ENCODE data around the gene IQUB.

IQUB gene

GRCh38 chr7:123569352-123570010, 35.1 kb upstream of the IQUB start:
- no peak for TF ChIP-seq CTCF (IDR thresholded peaks at IDR 0.05; ENCODE audit: low read depth, low read length, missing control alignments)
- H3K4me3 ChIP-seq (ENCODE audit: low read depth, low read length) = no peak overlapping the region
- H3K27ac ChIP-seq = no peak overlapping the region
- no peaks in the 10 kb centered on the region for H3K36me3 ChIP-seq (replicated peaks)
- in situ Hi-C loops (cut with HindIII; ENCODE audit: low pct_ligation_motif_present, low sequenced_read_pairs) = no loop called here
- no peaks in the 10 kb centered on the region for H3K27me3 ChIP-seq (replicated peaks)
- DNase-seq = no peak

- Histone ChIP-seq H3K27me3 (replicated peaks) (no peaks in the 10 kb centered on the region), H3K4me3 (ENCODE audit: low read depth, low read length) (no peak overlapping the region), H3K36me3 (replicated peaks) (no peaks in the 10 kb centered on the region), H3K27ac (no peak overlapping the region)
- no peak for DNase-seq
- TF ChIP-seq CTCF (IDR thresholded peaks at IDR 0.05; ENCODE audit: low read depth, low read length, missing control alignments) = no peak
- in situ Hi-C loops (cut with HindIII; ENCODE audit: low pct_ligation_motif_present, low sequenced_read_pairs) = no loop called here
Observed at GRCh38 chr7:123562121-123562520, 27.7 kb upstream of the IQUB start.

- no peak for TF ChIP-seq CTCF (IDR thresholded peaks at IDR 0.05; ENCODE audit: low read depth, low read length, missing control alignments)
- no peak for DNase-seq
- Histone ChIP-seq H3K36me3 (replicated peaks) (no peaks in the 10 kb centered on the region), H3K4me3 (ENCODE audit: low read depth, low read length) (peak overlapping the region; percentile 87), H3K27ac (peak overlapping the region; percentile 84), H3K27me3 (replicated peaks) (no peaks in the 10 kb centered on the region)
- in situ Hi-C loops (cut with HindIII; ENCODE audit: low pct_ligation_motif_present, low sequenced_read_pairs) = no loop called here
Observed at GRCh38 chr7:123558289-123558874, 24.0 kb upstream of the IQUB start.

- in situ Hi-C loops (cut with HindIII; ENCODE audit: low pct_ligation_motif_present, low sequenced_read_pairs) = no loop called here
- peak within 1 kb of the TSS; percentile 87 for H3K4me3 ChIP-seq (ENCODE audit: low read depth, low read length)
Observed at GRCh38 chr7:123557398-123558288, 23.2 kb upstream of the IQUB start, which contains the start of gene NDUFA5. Gene NDUFA5 (minus strand): TSS chr7:123557818. CDS start chr7:123557795, 23 bp downstream.

GRCh38 chr7:123557016-123557397, 22.6 kb upstream of the IQUB start:
- no peaks in the 10 kb centered on the region for H3K27me3 ChIP-seq (replicated peaks)
- TF ChIP-seq CTCF (IDR thresholded peaks at IDR 0.05; ENCODE audit: low read depth, low read length, missing control alignments) = no peak
- no peak for DNase-seq
- peaks cover 7% of the 10 kb centered on the region for H3K36me3 ChIP-seq (replicated peaks)
- H3K4me3 ChIP-seq (ENCODE audit: low read depth, low read length) = peak overlapping the region; percentile 87
- peak overlapping the region; percentile 84 for H3K27ac ChIP-seq
- in situ Hi-C loops (cut with HindIII; ENCODE audit: low pct_ligation_motif_present, low sequenced_read_pairs) = no loop called here

More at GRCh38 chr7:123557398-123558288, 23.2 kb upstream of the IQUB start, which contains the start of gene NDUFA5:
- no peaks in the 10 kb centered on the region for H3K27me3 ChIP-seq (replicated peaks)
- peak; percentile 100 for DNase-seq
- H3K36me3 ChIP-seq (replicated peaks) = peaks cover 6% of the 10 kb centered on the region
- no peak for TF ChIP-seq CTCF (IDR thresholded peaks at IDR 0.05; ENCODE audit: low read depth, low read length, missing control alignments)
- peak within 1 kb of the TSS; percentile 84 for H3K27ac ChIP-seq

Measured in brain microvascular endothelial cell (primary cell).